Endothelial cell of umbilical vein (primary cell): ENCODE results near the gene SH3D19. TPM values are rescaled to one million over a fixed set of nuclear protein-coding genes. Genes with fewer than 3 reads are reported as not detected.
A peak's percentile ranks its signal among the peaks of the same experiment; 100 is the strongest.

ENCODE experiments used
- BruUV-seq: library from RNA; stranded (reverse); fragments of 400-500 nt; replicated peaks from 2 replicates; lab custom pipeline; 2021; lab: Mats Ljungman, UMichigan
- CTCF ChIA-PET: fragments of 300-600, 350-600 bp; sonication (Branson Sonifier 250); formaldehyde crosslinking; loops from one replicate; lab custom pipeline; 2021; ENCODE audit warnings: antibody characterized with exemption, inconsistent platforms; lab: Charles Lee
- POLR2A ChIA-PET: fragments of 300-600, 350-600 bp; sonication (Branson Sonifier 250); formaldehyde crosslinking; loops from one replicate; lab custom pipeline; 2021; ENCODE audit warnings: antibody characterized with exemption, inconsistent platforms; lab: Charles Lee
- DNase-seq: peaks from one replicate; pipeline ENCODE4 v3.0.0-alpha.2; 2011; ENCODE audit warnings: low read depth, low spot score
- FAIRE-seq: peaks from 2 replicates; lab custom pipeline; 2011; peaks lifted over from hg19 to GRCh38; lab: Jason Lieb, UNC
- H2AFZ ChIP-seq: 2 replicates; pipeline ENCODE4 v1.6.0; 2012; ENCODE audit warnings: low read depth, low read length, control low read depth, inconsistent platforms
- H3K27ac ChIP-seq: 2 replicates; pipeline ENCODE4 v1.5.1; 2011; ENCODE audit warnings: low read depth, mild to moderate bottlenecking, control low read depth, low read length, moderate library complexity; ENCODE audit not compliant: insufficient read depth
- H3K27me3 ChIP-seq, 2 experiments: 2 replicates each; pipeline versions ENCODE4 v1.6.0 to v1.6.1; 2011; ENCODE audit warnings: low read length in 2 of 2, mixed read lengths in 1 of 2; ENCODE audit not compliant: control insufficient read depth in 2 of 2, insufficient read depth in 2 of 2
- H3K36me3 ChIP-seq, 2 experiments: 2 replicates in 1 of 2; 3 replicates in 1 of 2; pipeline ENCODE4 v1.5.1; 2011; ENCODE audit warnings: low read length in 2 of 2, mild to moderate bottlenecking in 1 of 2, moderate library complexity in 1 of 2; ENCODE audit not compliant: control insufficient read depth in 2 of 2, insufficient read depth in 2 of 2; ENCODE audit errors: extremely low read depth in 1 of 2
- H3K4me1 ChIP-seq: 3 replicates; pipeline ENCODE4 v1.5.1; 2011; ENCODE audit warnings: mild to moderate bottlenecking, low read length; ENCODE audit not compliant: control insufficient read depth, insufficient read depth; ENCODE audit errors: extremely low read depth
- H3K4me2 ChIP-seq: 2 replicates; pipeline ENCODE4 v1.6.1; 2011; ENCODE audit warnings: low read length, control low read depth, mixed read lengths; ENCODE audit not compliant: insufficient read depth
- H3K4me3 ChIP-seq, 3 experiments: fragments of 200-600 bp in 1 of 3; sonication (generic), shearing (Covaris generic) in 1 of 3; replicated peaks in 1 of 3; 2 replicates each; pipeline ENCODE4 v1.5.1; 2011 to 2016; ENCODE audit warnings: control low read depth in 3 of 3, low read length in 3 of 3, mild to moderate bottlenecking in 2 of 3, inconsistent platforms in 1 of 3, low read depth in 1 of 3, moderate library complexity in 1 of 3; ENCODE audit not compliant: insufficient read depth in 1 of 3
- H3K79me2 ChIP-seq: 2 replicates; pipeline ENCODE4 v1.6.0; 2012; ENCODE audit warnings: low read length, inconsistent platforms; ENCODE audit not compliant: control insufficient read depth, insufficient read depth
- H3K9ac ChIP-seq: replicated peaks from 2 replicates; pipeline ENCODE3; 2011; ENCODE audit warnings: low read length, control low read depth; ENCODE audit not compliant: insufficient read depth; ENCODE audit errors: extremely low read depth
- H3K9me1 ChIP-seq: replicated peaks from 3 replicates; pipeline ENCODE4 v1.6.0; 2011; ENCODE audit warnings: mild to moderate bottlenecking, low read length; ENCODE audit not compliant: control insufficient read depth, insufficient read depth; ENCODE audit errors: extremely low read depth
- H3K9me3 ChIP-seq: replicated peaks from 2 replicates; pipeline ENCODE4 v1.5.1; 2012; ENCODE audit warnings: low read length, inconsistent platforms; ENCODE audit not compliant: control insufficient read depth, insufficient read depth
- H4K20me1 ChIP-seq: replicated peaks from 2 replicates; pipeline ENCODE3; 2011; ENCODE audit warnings: mild to moderate bottlenecking, low read length; ENCODE audit not compliant: control insufficient read depth, insufficient read depth; ENCODE audit errors: extremely low read depth
- EZH2 ChIP-seq: IDR thresholded peaks from 2 replicates; pipeline ENCODE4 v1.6.1; 2012; ENCODE audit warnings: borderline replicate concordance, low read depth, mild to moderate bottlenecking, moderate library complexity, low read length, inconsistent platforms; ENCODE audit not compliant: severe bottlenecking
- FOS ChIP-seq: IDR thresholded peaks from 2 replicates; pipeline ENCODE4 v1.6.1; 2011; ENCODE audit warnings: mild to moderate bottlenecking, low read length, moderate library complexity, borderline replicate concordance; ENCODE audit not compliant: insufficient read depth
- GATA2 ChIP-seq: IDR thresholded peaks from 2 replicates; pipeline ENCODE4 v1.7.0; 2011; ENCODE audit warnings: low read depth, mild to moderate bottlenecking, moderate library complexity, mixed read lengths, low read length; ENCODE audit not compliant: insufficient read length, insufficient read depth
- JUN ChIP-seq: IDR thresholded peaks from 2 replicates; pipeline ENCODE4 v1.6.1; 2011; ENCODE audit warnings: borderline replicate concordance, low read depth; ENCODE audit not compliant: insufficient read length, insufficient read depth
- MAX ChIP-seq: IDR thresholded peaks from 2 replicates; pipeline ENCODE4 v1.6.1; 2011; ENCODE audit not compliant: insufficient read depth, insufficient read length
- MYC ChIP-seq: IDR thresholded peaks from one replicate; pipeline ENCODE4 v1.6.1; 2011; ENCODE audit warnings: mild to moderate bottlenecking, low read depth, low read length
- POLR2A ChIP-seq: IDR thresholded peaks from 2 replicates; pipeline ENCODE4 v1.6.1; 2012; ENCODE audit warnings: low read depth, mild to moderate bottlenecking, control low read depth, low read length
- POLR2AphosphoS5 ChIP-seq: IDR thresholded peaks from 2 replicates; pipeline ENCODE4 v1.6.1; 2012; ENCODE audit warnings: low read depth, mild to moderate bottlenecking, control low read depth, low read length, moderate library complexity; ENCODE audit not compliant: insufficient read depth
- dilution Hi-C: fragments of 300-500 bp; cut with MboI; formaldehyde crosslinking; loops from one replicate; pipeline ENCODE4 v1.15.0; 2019; ENCODE audit warnings: low sequenced_read_pairs; ENCODE audit not compliant: extremely low pct_ligation_motif_present
- intact Hi-C: fragments of 100-400 bp; cut with micrococcal nuclease; formaldehyde crosslinking; loops from one replicate; pipeline ENCODE4 v1.10.0; 2022
- polyA plus RNA-seq, 4 experiments: library from polyadenylated mRNA; depleted of rRNA in 3 of 4; stranded (reverse) in 3 of 4; unstranded in 1 of 4; fragments of >200 nt; gene quantifications; 2 replicates each; pipeline versions ENCODE4 v1.2.1 to v1.2.3, GENCODE V29; 2011 to 2012; ENCODE audit warnings: missing spikeins in 1 of 4
- total RNA-seq: library from RNA; stranded (reverse); gene quantifications from 2 replicates; pipeline ENCODE4 v1.2.3, GENCODE V29; 2021
- TF ChIP-seq, protein P1 (sequence below), 2 donors: IDR thresholded peaks; 1 replicate in 1 of 2; 2 replicates in 1 of 2; pipeline ENCODE4 v1.5.1; 2011; ENCODE audit warnings: low read length in 2 of 2, mild to moderate bottlenecking in 2 of 2, moderate library complexity in 2 of 2, control low read depth in 1 of 2, inconsistent platforms in 1 of 2, low read depth in 1 of 2; ENCODE audit not compliant: insufficient read depth in 1 of 2; ENCODE audit errors: extremely low read depth in 1 of 2

SH3D19 gene
- total and polyA plus RNA-seq, 2 donors (not counting 3 experiments of a cell fraction or from before 2014, with no cell fraction given): 37.5 to 92.8 TPM

DNA sequence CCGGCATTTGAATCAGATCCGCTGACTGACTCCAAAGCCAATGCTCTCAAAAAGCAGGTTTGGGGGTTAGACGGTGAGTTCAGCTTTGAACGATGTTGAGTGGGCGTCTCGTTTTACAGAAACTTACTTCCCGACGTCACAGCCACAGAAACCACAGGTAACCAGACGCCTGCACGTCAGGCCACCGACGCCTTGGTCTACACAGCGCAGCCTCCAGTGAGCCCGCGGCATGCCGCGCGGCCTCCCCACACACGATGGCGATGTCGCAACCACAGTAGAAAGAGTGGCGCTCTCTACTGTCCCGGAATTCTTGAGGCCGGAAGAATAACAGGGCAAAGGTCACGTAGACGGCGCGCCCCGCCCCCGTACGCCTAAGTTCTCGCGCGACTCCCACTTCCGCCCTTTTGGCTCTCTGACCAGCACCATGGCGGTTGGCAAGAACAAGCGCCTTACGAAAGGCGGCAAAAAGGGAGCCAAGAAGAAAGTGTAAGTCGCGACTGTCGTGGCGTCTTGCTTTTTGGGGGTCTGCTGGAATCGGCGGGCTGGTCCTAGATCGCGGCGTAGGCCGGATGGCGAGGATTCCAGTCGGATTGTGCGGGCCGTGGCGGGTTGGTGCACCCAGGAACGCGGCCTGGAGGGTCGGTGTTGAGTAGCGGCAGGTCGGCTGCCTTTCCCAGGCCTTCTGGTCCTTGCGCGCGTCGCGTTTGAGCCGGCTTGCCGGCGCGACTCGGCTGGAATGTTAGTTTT lies 226.0 kb downstream of the SH3D19 start, which contains the start of gene RPS3A:
Gene RPS3A, plus strand, starts transcription at position 400 of the 747 bp plus-strand sequence. Its CDS starts 25 bp downstream, at position 425.
- Histone ChIP-seq H2AFZ (peak within 1 kb of the TSS; percentile 94), H3K9me3 (no peaks in the 10 kb centered on the region), H3K79me2 (peaks cover 39% of the 10 kb centered on the region), H3K4me1 (peaks cover 17% of the 10 kb centered on the region), H3K27ac (peak within 1 kb of the TSS; percentile 69), H3K9ac (peak within 1 kb of the TSS; percentile 93), H3K4me3 (peak within 1 kb of the TSS; percentile 46 to 89 (median 78)), H4K20me1 (peaks cover 4% of the 10 kb centered on the region), H3K4me2 (peak within 1 kb of the TSS; percentile 94), H3K9me1 (no peaks in the 10 kb centered on the region), H3K27me3 (no peaks in the 10 kb centered on the region), H3K36me3 (peaks cover 5 to 22% of the 10 kb centered on the region in 2 experiments)
- TSS peak; percentile 56 for BruUV-seq
- dilution Hi-C loops: no loop called here
- intact Hi-C loops: loop anchor here (1.0 to 5.0 kb wide), 2 partner anchors 84 to 318 kb away; partner anchors contain the start of gene LRBA
- FAIRE-seq: peak; percentile 87
- TF ChIP-seq MAX (peak; percentile 15), JUN (no peak), MYC (no peak), FOS (no peak), GATA2 (no peak), EZH2 (no peak), POLR2A (peak; percentile 98), POLR2AphosphoS5 (peak; percentile 99)
- TF ChIP-seq, protein P1, sequence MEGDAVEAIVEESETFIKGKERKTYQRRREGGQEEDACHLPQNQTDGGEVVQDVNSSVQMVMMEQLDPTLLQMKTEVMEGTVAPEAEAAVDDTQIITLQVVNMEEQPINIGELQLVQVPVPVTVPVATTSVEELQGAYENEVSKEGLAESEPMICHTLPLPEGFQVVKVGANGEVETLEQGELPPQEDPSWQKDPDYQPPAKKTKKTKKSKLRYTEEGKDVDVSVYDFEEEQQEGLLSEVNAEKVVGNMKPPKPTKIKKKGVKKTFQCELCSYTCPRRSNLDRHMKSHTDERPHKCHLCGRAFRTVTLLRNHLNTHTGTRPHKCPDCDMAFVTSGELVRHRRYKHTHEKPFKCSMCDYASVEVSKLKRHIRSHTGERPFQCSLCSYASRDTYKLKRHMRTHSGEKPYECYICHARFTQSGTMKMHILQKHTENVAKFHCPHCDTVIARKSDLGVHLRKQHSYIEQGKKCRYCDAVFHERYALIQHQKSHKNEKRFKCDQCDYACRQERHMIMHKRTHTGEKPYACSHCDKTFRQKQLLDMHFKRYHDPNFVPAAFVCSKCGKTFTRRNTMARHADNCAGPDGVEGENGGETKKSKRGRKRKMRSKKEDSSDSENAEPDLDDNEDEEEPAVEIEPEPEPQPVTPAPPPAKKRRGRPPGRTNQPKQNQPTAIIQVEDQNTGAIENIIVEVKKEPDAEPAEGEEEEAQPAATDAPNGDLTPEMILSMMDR (IDR thresholded peaks at IDR 0.05; ENCODE audit: extremely low read depth in 1 of 2, insufficient read depth in 1 of 2, low read depth in 1 of 2, low read length in 2 of 2): peak; percentile 94 to 96
- CTCF ChIA-PET: interaction anchor here (1.3 kb wide), 1 partner anchor 9 kb away, joined by 5 read pairs; no protein-coding TSS in a partner anchor
- POLR2A ChIA-PET: interaction anchor here (0.6 to 1.0 kb wide), 3 partner anchors 16 to 1000 kb away, joined by 3 to 6 read pairs (median 3); no protein-coding TSS in a partner anchor
- peak; percentile 99 for DNase-seq
